Stimulated activated CD8-positive, alpha-beta memory T cell treated with anti-CD3 and anti-CD28 coated beads, Interleukin-15, amount 100 ng/mL, for 48 hours (primary cell): ENCODE data around the gene BPIFB6.

Experiments used
- DNase-seq, 2 donors: peaks; one replicate each; pipeline ENCODE4 v3.0.0-alpha.2; 2020; ENCODE audit warnings: low read depth in 2 of 2

Gene BPIFB6

GRCh38 chr20:33031531-33031930 lies at the start of gene BPIFB6:
BPIFB6 (plus strand) TSS chr20:33031648; CDS start chr20:33031648, 0 bp downstream.
- no peak for DNase-seq

- no peak for DNase-seq
Measured at GRCh38 chr20:32982617-32983458, 48.6 kb upstream of the BPIFB6 start.

GRCh38 chr20:32983459-32984112 lies 47.9 kb upstream of the BPIFB6 start:
- DNase-seq = no peak

- DNase-seq = no peak
Measured at GRCh38 chr20:32984196-32984595, 47.3 kb upstream of the BPIFB6 start.

GRCh38 chr20:32984631-32985354 lies 46.7 kb upstream of the BPIFB6 start:
- DNase-seq = no peak

GRCh38 chr20:32985596-32985995 lies 45.9 kb upstream of the BPIFB6 start:
- DNase-seq = no peak

- DNase-seq = no peak
Measured at GRCh38 chr20:32986331-32986966, 45.0 kb upstream of the BPIFB6 start.

- no peak for DNase-seq
Measured at GRCh38 chr20:32987044-32987825, 44.2 kb upstream of the BPIFB6 start.

- DNase-seq = no peak
Measured at GRCh38 chr20:32988008-32988407, 43.4 kb upstream of the BPIFB6 start.

GRCh38 chr20:32989507-32990283 lies 41.8 kb upstream of the BPIFB6 start:
- no peak for DNase-seq

GRCh38 chr20:32990426-32990825 lies 41.0 kb upstream of the BPIFB6 start:
- no peak for DNase-seq

GRCh38 chr20:32991383-32991782 lies 40.1 kb upstream of the BPIFB6 start:
- DNase-seq = no peak

GRCh38 chr20:32991792-32992641 lies 39.4 kb upstream of the BPIFB6 start:
- DNase-seq = no peak

- no peak for DNase-seq
Measured at GRCh38 chr20:32993496-32994050, 37.9 kb upstream of the BPIFB6 start.

GRCh38 chr20:32995802-32996201 lies 35.6 kb upstream of the BPIFB6 start:
- DNase-seq = no peak

GRCh38 chr20:32997431-32997830 lies 34.0 kb upstream of the BPIFB6 start:
- no peak for DNase-seq

- no peak for DNase-seq
Measured at GRCh38 chr20:32999603-33000250, 31.7 kb upstream of the BPIFB6 start.

GRCh38 chr20:33000802-33001466 lies 30.5 kb upstream of the BPIFB6 start:
- DNase-seq = no peak
